ENCODE data around the gene MCL1.

The MCL1 gene

GRCh38 chr1:150561974-150562445 lies 17.4 kb downstream of the MCL1 start:
- no peak for TF ChIP-seq CTCF (IDR thresholded peaks at IDR 0.05; ENCODE audit: low read depth, low read length)
- TF ChIP-seq EZH2phosphoT487 (IDR thresholded peaks at IDR 0.05; ENCODE audit: low read depth) = no peak
- H2AFZ ChIP-seq (ENCODE audit: low read depth, low read length) = no peak overlapping the region
- no peaks in the 10 kb centered on the region for H3K9me3 ChIP-seq (ENCODE audit: insufficient read depth, low read length)
- peak overlapping the region; percentile 80 for H3K4me3 ChIP-seq (ENCODE audit: low read length)
- no peaks in the 10 kb centered on the region for H3K27me3 ChIP-seq (ENCODE audit: low read depth, low read length)
- H3K79me2 ChIP-seq (ENCODE audit: low read length) = peaks cover 53% of the 10 kb centered on the region
- H3K36me3 ChIP-seq (replicated peaks; ENCODE audit: low read depth, low read length) = no peaks in the 10 kb centered on the region
- peak overlapping the region; percentile 96 for H3K4me2 ChIP-seq (ENCODE audit: low read length)
- peaks cover 65% of the 10 kb centered on the region for H3K4me1 ChIP-seq (ENCODE audit: low read length)
- no peaks in the 10 kb centered on the region for H4K20me1 ChIP-seq (ENCODE audit: insufficient read depth, low read length)
- peak overlapping the region; percentile 94 for H3K9ac ChIP-seq (ENCODE audit: low read length)
- H3K27ac ChIP-seq (ENCODE audit: low read length) = peak overlapping the region; percentile 90

GRCh38 chr1:150561254-150561973 lies 18.0 kb downstream of the MCL1 start:
- peaks cover 59% of the 10 kb centered on the region for H3K4me1 ChIP-seq (ENCODE audit: low read length)
- peak overlapping the region; percentile 80 for H3K4me3 ChIP-seq (ENCODE audit: low read length)
- H3K36me3 ChIP-seq (replicated peaks; ENCODE audit: low read depth, low read length) = no peaks in the 10 kb centered on the region
- H3K79me2 ChIP-seq (ENCODE audit: low read length) = peaks cover 47% of the 10 kb centered on the region
- peak overlapping the region; percentile 94 for H3K9ac ChIP-seq (ENCODE audit: low read length)
- H3K27ac ChIP-seq (ENCODE audit: low read length) = peak overlapping the region; percentile 90
- no peaks in the 10 kb centered on the region for H4K20me1 ChIP-seq (ENCODE audit: insufficient read depth, low read length)
- no peaks in the 10 kb centered on the region for H3K9me3 ChIP-seq (ENCODE audit: insufficient read depth, low read length)
- peak overlapping the region; percentile 28; the same call in 1 of the 2 replicates for H2AFZ ChIP-seq (ENCODE audit: low read depth, low read length)
- H3K4me2 ChIP-seq (ENCODE audit: low read length) = peak overlapping the region; percentile 96
- TF ChIP-seq EZH2phosphoT487 (IDR thresholded peaks at IDR 0.05; ENCODE audit: low read depth) = no peak
- no peak; the same call in 1 of the 2 replicates for TF ChIP-seq CTCF (IDR thresholded peaks at IDR 0.05; ENCODE audit: low read depth, low read length)
- H3K27me3 ChIP-seq (ENCODE audit: low read depth, low read length) = no peaks in the 10 kb centered on the region

GRCh38 chr1:150560576-150561253 lies 18.7 kb downstream of the MCL1 start:
- Histone ChIP-seq H4K20me1 (ENCODE audit: insufficient read depth, low read length) (no peaks in the 10 kb centered on the region), H3K36me3 (replicated peaks; ENCODE audit: low read depth, low read length) (no peaks in the 10 kb centered on the region), H3K9ac (ENCODE audit: low read length) (peak overlapping the region; percentile 94), H2AFZ (ENCODE audit: low read depth, low read length) (peak overlapping the region; percentile 28; the same call in 1 of the 2 replicates), H3K79me2 (ENCODE audit: low read length) (peaks cover 40% of the 10 kb centered on the region), H3K4me2 (ENCODE audit: low read length) (peak overlapping the region; percentile 96), H3K4me3 (ENCODE audit: low read length) (peak overlapping the region; percentile 80), H3K27me3 (ENCODE audit: low read depth, low read length) (no peaks in the 10 kb centered on the region), H3K4me1 (ENCODE audit: low read length) (peaks cover 52% of the 10 kb centered on the region), H3K9me3 (ENCODE audit: insufficient read depth, low read length) (no peaks in the 10 kb centered on the region), H3K27ac (ENCODE audit: low read length) (peak overlapping the region; percentile 90)
- TF ChIP-seq CTCF (IDR thresholded peaks at IDR 0.05; ENCODE audit: low read depth, low read length) = peak; percentile 91
- TF ChIP-seq EZH2phosphoT487 (IDR thresholded peaks at IDR 0.05; ENCODE audit: low read depth) = no peak

GRCh38 chr1:150560011-150560438 lies 19.4 kb downstream of the MCL1 start:
- Histone ChIP-seq H3K4me3 (ENCODE audit: low read length) (no peak overlapping the region), H3K9ac (ENCODE audit: low read length) (peak overlapping the region; percentile 94; the same call in 1 of the 2 replicates)

More at GRCh38 chr1:150560011-150560438, 19.4 kb downstream of the MCL1 start:
- Histone ChIP-seq H3K27ac (ENCODE audit: low read length) (no peak overlapping the region), H3K27me3 (ENCODE audit: low read depth, low read length) (no peaks in the 10 kb centered on the region), H2AFZ (ENCODE audit: low read depth, low read length) (no peak overlapping the region), H3K36me3 (replicated peaks; ENCODE audit: low read depth, low read length) (no peaks in the 10 kb centered on the region), H3K79me2 (ENCODE audit: low read length) (peaks cover 33% of the 10 kb centered on the region), H3K4me1 (ENCODE audit: low read length) (peaks cover 45% of the 10 kb centered on the region), H3K9me3 (ENCODE audit: insufficient read depth, low read length) (no peaks in the 10 kb centered on the region), H3K4me2 (ENCODE audit: low read length) (peak overlapping the region; percentile 96), H4K20me1 (ENCODE audit: insufficient read depth, low read length) (no peaks in the 10 kb centered on the region)
- TF ChIP-seq EZH2phosphoT487 (IDR thresholded peaks at IDR 0.05; ENCODE audit: low read depth) (no peak), CTCF (IDR thresholded peaks at IDR 0.05; ENCODE audit: low read depth, low read length) (peak; percentile 97)
